CD4-positive, alpha-beta T cell treated with Interferon alpha-2 for 1 hour (primary cell): Measurements from ENCODE around the gene FBXW5.

Experiments used
- DNase-seq, 2 donors: peaks; one replicate each; pipeline ENCODE4 v3.0.0-alpha.2; 2020 to 2022

FBXW5 gene

DNA sequence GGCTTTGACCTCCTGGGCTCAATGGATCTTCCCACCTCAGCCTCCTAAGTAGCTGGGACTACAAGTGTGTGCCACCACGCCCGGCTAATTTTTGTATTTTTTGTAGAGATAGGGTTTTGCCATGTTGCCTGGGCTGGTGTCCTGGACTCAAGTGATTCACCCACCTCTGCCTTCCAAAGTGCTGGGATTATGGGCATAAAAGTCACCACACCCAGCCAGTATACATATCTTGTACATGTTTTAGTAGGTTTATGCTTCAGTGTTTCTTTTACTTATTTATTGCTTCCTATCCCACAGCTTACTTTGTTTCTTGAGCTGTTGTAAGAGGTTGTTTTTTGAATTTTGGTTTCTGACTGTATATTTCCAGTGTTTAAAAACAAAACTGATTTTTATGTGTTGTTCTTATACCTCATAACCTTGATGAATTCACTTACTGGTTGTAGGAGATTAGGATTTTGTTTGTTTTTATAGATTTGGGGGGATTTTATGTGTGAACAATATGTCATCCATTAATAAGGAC is 12.9 kb downstream of the FBXW5 start:
- no peak for DNase-seq

- DNase-seq: no peak
Measured at GRCh38 chr9:136930014-136930413, 14.5 kb downstream of the FBXW5 start.

DNA sequence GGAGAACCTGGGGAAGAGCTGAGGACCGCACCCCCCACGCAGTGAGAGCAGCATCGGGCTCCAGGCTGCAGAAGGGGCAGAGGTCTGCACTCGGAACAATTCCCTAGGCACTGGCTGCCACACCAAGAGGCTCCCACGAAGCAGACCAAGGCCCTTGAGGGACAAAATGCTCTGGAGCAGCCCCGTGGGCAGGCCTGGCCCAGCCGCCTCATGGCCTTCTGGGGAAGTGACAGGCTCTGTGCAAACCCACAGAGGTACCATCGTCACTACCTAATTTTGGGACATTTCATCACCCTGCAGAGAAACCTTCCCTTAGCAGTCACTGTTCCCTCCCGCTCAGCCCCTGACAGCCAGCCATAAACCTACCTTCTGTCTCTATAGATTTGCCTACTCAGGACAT is 15.9 kb downstream of the FBXW5 start:
- no peak for DNase-seq

- no peak for DNase-seq
Measured at GRCh38 chr9:136927343-136928271, 16.9 kb downstream of the FBXW5 start.

DNA sequence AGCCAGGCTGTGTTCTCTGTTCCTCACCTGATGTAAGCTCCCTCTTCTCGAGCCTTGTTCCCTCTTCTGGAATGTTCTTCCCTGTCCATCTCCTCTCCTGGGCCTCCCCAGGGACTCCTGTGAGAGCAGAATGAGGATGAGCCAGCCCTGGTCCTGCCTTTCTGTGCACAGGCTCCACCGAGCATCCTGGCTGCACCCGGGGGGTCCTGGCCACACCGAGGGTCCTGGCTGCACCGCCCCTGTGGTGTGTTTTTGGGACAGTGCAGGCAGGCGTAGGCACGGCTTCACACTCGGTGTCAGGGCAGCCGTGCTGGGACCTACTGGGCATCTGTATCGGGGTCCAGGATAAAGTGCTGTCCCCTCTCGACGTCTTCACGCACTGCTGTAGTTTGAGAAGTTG is 17.8 kb downstream of the FBXW5 start:
- DNase-seq: no peak

DNA sequence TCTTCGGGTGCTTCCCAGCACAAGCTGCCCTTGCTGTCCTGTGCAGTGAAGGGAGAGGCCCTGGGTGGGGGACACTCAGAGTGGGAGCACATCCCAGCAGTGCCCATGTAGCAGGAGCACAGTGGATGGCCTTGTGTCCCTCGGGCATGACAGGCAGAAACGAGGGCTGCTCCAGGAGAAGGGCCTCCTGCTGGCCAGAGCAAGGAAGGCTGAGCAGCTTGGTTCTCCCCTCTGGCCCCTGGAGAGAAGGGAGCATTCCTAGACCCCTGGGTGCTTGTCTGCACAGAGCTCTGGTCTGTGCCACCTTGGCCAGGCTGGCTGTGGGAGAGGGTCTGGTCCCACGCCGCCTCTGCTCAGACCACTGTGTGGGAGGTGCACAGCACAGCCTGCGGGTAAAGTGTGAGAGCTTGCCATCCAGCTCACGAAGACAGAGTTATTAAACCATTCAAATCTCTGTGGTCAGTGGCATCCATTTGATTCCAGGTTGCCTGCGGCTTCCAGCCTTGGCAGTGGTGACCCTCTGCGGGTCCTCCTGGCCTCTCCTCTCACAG is 18.3 kb downstream of the FBXW5 start:
- DNase-seq: no peak

GRCh38 chr9:136925414-136926153 is 19.0 kb downstream of the FBXW5 start:
- no peak for DNase-seq

DNA sequence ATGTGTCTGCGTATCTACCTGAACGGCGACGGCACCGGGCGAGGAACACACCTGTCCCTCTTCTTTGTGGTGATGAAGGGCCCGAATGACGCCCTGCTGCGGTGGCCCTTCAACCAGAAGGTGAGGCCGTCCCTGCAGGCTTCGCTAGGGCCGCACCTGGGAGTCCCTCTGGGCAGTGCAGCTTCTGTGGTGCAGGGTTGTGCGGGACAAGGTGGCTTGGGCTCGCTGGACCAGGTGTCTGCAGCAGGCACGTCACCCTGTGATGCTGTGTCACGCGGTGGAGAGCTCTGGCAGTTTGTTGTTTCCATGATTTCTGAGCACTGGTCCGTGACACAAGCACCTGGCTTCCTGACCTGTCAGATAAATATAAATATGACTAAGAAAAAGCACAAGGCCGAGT is 20.7 kb downstream of the FBXW5 start:
- DNase-seq: no peak

DNA sequence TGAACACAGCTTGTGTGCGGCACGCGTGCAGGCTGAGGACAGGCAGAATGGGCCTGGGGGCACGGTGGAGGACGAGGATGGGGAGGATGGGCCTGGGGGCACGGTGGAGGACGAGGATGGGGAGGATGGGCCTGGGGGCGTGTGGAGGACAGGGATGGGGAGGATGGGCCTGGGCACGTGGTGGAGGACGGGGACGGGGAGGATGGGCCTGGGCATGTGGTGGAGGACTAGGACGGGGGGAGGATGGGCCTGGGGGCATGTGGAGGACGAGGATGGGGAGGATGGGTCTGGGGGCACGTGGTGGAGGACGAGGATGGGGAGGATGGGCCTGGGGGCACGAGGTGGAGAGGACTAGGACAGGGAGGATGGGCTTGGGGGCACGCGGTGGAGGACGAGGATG is 22.0 kb downstream of the FBXW5 start:
- DNase-seq: no peak

GRCh38 chr9:136921718-136922117 is 22.8 kb downstream of the FBXW5 start:
- no peak for DNase-seq

DNA sequence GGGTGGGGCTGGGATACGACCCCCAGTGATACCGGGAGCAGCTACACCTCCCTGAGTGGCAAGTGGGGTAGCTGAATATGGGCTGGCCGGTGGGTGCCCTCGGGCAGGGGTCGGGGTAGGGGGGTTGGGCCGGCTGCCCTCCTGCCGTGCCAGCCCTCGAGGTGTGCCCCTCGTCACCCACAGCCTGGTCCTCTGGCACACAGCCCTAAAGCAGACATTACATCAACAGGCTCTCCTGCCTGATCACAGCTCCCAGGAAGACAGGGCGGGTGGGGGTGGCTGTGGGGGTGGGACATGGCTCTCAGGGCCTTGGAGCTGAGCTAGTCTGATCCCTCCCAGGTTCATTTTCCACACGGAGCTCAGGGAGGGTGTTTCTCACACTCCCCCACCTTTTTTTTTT is 23.2 kb downstream of the FBXW5 start:
- no peak for DNase-seq

GRCh38 chr9:136920734-136921231 is 23.8 kb downstream of the FBXW5 start:
- no peak for DNase-seq

DNA sequence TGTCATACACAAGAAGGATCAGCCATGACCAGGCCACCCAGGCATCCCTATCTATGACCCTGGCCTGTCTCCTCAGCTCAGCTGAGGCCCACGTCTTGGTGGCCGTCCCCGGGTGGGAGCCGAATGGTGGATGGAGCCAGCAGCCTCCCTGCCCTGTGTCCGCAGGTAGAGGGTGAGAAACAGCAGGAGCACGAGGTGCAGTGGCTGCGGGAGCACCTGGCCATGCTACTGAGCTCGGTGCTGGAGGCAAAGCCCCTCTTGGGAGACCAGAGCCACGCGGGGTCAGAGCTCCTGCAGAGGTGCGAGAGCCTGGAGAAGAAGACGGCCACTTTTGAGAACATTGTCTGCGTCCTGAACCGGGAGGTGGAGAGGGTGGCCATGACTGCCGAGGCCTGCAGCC is 24.5 kb downstream of the FBXW5 start:
- no peak for DNase-seq

- DNase-seq: no peak
Measured at GRCh38 chr9:136917902-136918301, 26.6 kb downstream of the FBXW5 start.

DNA sequence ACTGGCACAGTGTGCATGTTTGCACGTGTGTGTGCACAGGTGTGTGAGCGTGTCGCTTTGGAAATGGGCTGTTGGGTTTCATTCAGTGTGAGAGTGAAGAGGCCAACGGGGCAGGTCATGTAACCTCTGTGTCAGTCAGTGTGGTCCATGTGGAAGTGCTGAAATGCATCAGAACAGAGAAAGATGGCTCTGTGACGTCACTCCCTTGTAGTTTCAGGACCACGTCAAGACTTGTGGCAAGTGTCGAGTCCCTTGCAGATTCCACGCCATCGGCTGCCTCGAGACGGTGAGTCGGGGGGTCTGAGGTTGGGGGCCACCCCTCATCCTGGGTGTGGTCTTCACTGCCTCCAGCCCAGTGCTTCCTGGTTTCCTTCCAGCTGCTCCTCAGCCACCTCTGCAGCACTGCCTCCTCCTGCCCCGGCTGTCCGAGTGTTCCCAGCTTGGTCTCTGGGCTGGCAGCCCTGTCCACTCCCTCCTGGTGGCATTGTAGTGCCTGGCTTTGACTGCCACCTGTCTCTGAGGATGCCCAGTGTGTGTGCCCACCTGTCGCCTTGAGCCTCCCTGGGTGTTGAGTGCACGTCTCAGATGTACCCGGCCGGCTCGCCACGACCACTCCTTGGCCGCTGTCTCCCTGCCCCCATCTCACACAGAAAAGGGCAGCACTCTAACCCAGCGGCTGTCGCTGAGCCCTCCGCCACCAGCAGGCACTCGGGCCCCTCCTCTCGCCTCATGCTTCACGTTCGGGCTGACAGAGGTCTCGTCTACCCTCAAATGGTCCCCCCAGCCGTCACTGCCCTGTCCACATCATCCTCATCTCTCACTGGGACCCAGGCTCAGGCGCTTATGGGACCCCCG is 28.0 kb downstream of the FBXW5 start:
- no peak for DNase-seq

DNA sequence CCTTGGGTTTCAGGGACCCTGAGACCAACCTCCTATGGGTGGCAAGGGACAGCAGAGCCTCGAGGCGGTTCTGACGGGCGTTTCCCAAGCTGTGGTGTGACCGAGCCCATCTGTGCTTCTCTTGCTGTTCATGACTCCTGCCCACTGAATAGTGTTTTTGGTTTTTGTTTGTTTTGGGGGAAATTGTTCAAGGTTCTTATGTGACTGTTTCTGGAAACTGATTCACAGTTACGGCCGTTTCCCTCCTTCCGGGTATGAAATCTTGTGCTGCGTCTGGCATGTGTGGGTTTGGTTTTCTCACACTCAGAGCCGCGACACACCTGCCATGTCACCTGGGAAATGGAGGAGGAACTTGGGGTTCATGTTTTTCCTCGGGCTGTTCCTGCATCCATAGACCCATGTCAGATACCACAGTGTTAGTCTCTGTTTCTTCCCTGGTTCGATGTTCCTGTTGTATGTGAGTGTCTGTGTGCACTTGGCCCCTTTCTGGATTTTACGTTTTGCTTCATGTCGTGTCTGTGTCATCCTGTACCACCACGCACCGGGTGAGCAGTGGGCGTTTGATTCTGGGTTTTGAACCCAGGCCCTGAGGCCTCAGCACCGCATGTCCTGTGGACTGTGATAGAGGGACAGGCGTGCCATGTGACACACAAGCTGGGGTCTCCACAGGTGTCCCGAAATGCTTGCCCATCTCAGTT is 28.8 kb downstream of the FBXW5 start:
- no peak for DNase-seq

- no peak for DNase-seq
Measured at GRCh38 chr9:136913701-136914438, 30.7 kb downstream of the FBXW5 start.

DNA sequence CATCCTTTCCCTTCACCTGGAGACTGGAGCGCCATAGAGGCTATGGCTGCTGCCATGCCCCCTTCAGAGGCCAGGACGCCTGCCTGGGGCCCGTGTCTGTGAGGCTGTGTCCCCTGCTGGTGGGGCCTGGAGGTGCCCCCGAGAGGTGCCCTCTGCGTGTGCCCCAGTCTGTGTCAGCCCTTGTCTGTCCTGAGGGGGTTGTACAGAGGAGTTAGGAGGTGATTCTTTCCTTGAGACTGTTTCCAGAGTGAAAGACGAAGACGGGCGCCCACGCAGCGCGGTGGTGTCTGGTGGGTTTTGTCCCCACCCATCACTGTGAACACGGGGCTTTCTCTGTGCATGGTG is 33.7 kb downstream of the FBXW5 start:
- no peak for DNase-seq

DNA sequence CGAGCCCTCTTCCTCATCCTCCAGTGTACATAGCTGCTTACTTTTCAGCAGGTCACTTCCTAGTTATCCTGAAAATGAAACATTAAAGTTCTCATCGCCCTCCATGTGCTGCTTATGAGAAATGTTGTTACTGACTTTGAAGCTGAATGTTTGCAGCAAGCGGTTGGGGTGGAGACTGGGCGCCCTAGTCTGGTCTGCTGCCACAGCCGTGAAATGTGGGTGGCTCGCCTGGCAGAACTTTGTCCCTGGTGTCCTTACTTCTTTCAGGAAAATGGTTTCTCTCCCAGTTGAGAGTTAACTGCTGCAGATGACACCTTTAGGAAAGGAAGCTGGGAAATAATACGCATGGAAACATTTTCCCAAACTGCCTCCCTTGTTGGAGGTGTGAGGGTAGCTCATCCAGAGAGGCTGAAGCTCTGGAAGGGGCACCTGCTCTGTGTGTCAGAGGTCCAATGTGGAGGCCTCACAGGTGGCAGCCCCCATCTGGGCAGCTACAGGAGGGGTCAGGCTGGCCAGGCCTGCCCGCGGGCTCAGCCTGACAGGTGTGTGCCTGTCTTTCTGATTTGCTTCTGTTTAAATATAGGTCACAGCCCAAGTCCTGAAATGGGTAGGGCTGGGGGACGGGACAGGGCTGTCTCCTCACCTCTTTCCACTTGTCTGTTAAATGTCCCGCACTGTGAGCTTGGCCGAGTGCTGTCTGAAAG is 34.2 kb downstream of the FBXW5 start:
- no peak for DNase-seq
